Mucosa of descending colon (tissue), 3 donors: ENCODE measurements around the gene SLC27A3. TPM values are rescaled to one million over a fixed set of nuclear protein-coding genes. Genes with fewer than 3 reads are reported as not detected.

ENCODE experiments used
- ATAC-seq: fragments of 200-7000 bp; cut with Tn5 transposase; one replicate; pipeline ENCODE4 v1.9.1; 2020; ENCODE audit warnings: mild to moderate bottlenecking, moderate library complexity
- DNase-seq, 3 donors: peaks; one replicate each; pipeline ENCODE4 v3.0.0-alpha.2; 2020
- H3K36me3 ChIP-seq: fragments of 200-600 bp; one replicate; pipeline ENCODE4 v1.8.0; 2021; ENCODE audit warnings: low read depth, mild to moderate bottlenecking
- H3K4me1 ChIP-seq: fragments of 200-600 bp; one replicate; pipeline ENCODE4 v1.8.0; 2021; ENCODE audit warnings: low read depth, mild to moderate bottlenecking
- H3K4me3 ChIP-seq: fragments of 200-600 bp; one replicate; pipeline ENCODE4 v1.8.0; 2021; ENCODE audit warnings: mild to moderate bottlenecking
- H3K9me3 ChIP-seq: fragments of 200-600 bp; one replicate; pipeline ENCODE4 v1.8.0; 2021; ENCODE audit warnings: mild to moderate bottlenecking
- CTCF ChIP-seq: fragments of 200-600 bp; IDR thresholded peaks from one replicate; pipeline ENCODE4 v1.8.0; 2022; ENCODE audit warnings: antibody characterized with exemption, mild to moderate bottlenecking
- intact Hi-C, 2 donors: fragments of 100-400 bp; cut with DNase I in 1 of 2; cut with micrococcal nuclease in 1 of 2; formaldehyde crosslinking; loops; one replicate each; pipeline versions ENCODE4 v1.11.0 to v1.11.1; 2022; cut with DNase I, micrococcal nuclease
- total RNA-seq, 3 donors: library from RNA; stranded (reverse); fragmentation: NEBNext Ultra II Directional in 2 of 3; extraction: Animal tissue kit (Norgen Biotek cat#: 25700) in 2 of 3; gene quantifications; one replicate each; pipeline versions ENCODE4 v1.2.1 to v1.2.4, GENCODE V29; 2021 to 2023
- donor health status: DM: no; HTN: no; CAD: no; lungs with moderate emphysema.
- donor health status: DM: no; HTN: no; CAD: no.
- donor health status: DM: no; HTN: yes; CAD: no.

The SLC27A3 gene
- total RNA-seq, 3 donors from 2014 or later = 17.9 to 35.1 (median 22.9) TPM

GRCh38 chr1:153752072-153752471 lies 23.1 kb upstream of the SLC27A3 start:
- Histone ChIP-seq H3K4me1 (peaks cover 13% of the 10 kb centered on the region), H3K36me3 (no peaks in the 10 kb centered on the region), H3K4me3 (no peak overlapping the region), H3K9me3 (no peaks in the 10 kb centered on the region)
- intact Hi-C loops = no loop called here
- no peak for DNase-seq
- peak; percentile 9 for ATAC-seq
- TF ChIP-seq CTCF = no peak

GRCh38 chr1:153752571-153753195 lies 22.5 kb upstream of the SLC27A3 start:
- no peak for TF ChIP-seq CTCF
- intact Hi-C loops = no loop called here
- H3K4me1 ChIP-seq = peaks cover 13% of the 10 kb centered on the region
- H3K36me3 ChIP-seq = no peaks in the 10 kb centered on the region
- no peak for ATAC-seq
- no peaks in the 10 kb centered on the region for H3K9me3 ChIP-seq
- H3K4me3 ChIP-seq = no peak overlapping the region
- no peak for DNase-seq

- intact Hi-C loops = no loop called here
These were observed 20.9 kb upstream of the SLC27A3 start for GRCh38 chr1:153754266-153754665.

GRCh38 chr1:153760440-153760839 lies 14.8 kb upstream of the SLC27A3 start:
- Histone ChIP-seq H3K4me3 (no peak overlapping the region), H3K36me3 (no peaks in the 10 kb centered on the region), H3K4me1 (peaks cover 4% of the 10 kb centered on the region), H3K9me3 (no peaks in the 10 kb centered on the region)
- intact Hi-C loops = no loop called here
- DNase-seq (no peak), ATAC-seq (no peak)
- TF ChIP-seq CTCF = no peak

More at GRCh38 chr1:153754266-153754665, 20.9 kb upstream of the SLC27A3 start:
- no peaks in the 10 kb centered on the region for H3K36me3 ChIP-seq
- TF ChIP-seq CTCF = no peak
- ATAC-seq (no peak), DNase-seq (no peak)
- H3K9me3 ChIP-seq = no peaks in the 10 kb centered on the region
- peaks cover 12% of the 10 kb centered on the region for H3K4me1 ChIP-seq
- H3K4me3 ChIP-seq = no peak overlapping the region

- Histone ChIP-seq H3K9me3 (no peaks in the 10 kb centered on the region), H3K4me3 (no peak overlapping the region), H3K4me1 (peaks cover 13% of the 10 kb centered on the region), H3K36me3 (no peaks in the 10 kb centered on the region)
- TF ChIP-seq CTCF = no peak
- intact Hi-C loops = no loop called here
- ATAC-seq (peak; percentile 65), DNase-seq (no peak)
These were observed 11.6 kb upstream of the SLC27A3 start for GRCh38 chr1:153763365-153764225.
